Panc1 (cell line): ENCODE results near the gene GPD1. TPM values are rescaled to one million over a fixed set of nuclear protein-coding genes. Genes with fewer than 3 reads are reported as not detected.

Experiments used
- ATAC-seq: fragments of 200-7000 bp; cut with Tn5 transposase; 2 replicates; pipeline ENCODE4 v1.9.1; 2020; ENCODE audit warnings: mild to moderate bottlenecking, moderate library complexity
- BruUV-seq: library from RNA; stranded (reverse); fragments of 400-500 nt; replicated peaks from 2 replicates; lab custom pipeline; 2021; lab: Mats Ljungman, UMichigan
- CTCF ChIA-PET: fragments of 300-600 bp; sonication (Branson Sonifier 250); formaldehyde crosslinking; loops from one replicate; lab custom pipeline; 2022; ENCODE audit warnings: antibody characterized with exemption; lab: Charles Lee
- POLR2A ChIA-PET: fragments of 300-600 bp; sonication (Branson Sonifier 250); formaldehyde crosslinking; loops from one replicate; lab custom pipeline; 2022; ENCODE audit warnings: antibody characterized with exemption; lab: Charles Lee
- DNase-seq: peaks from one replicate; pipeline ENCODE4 v3.0.0-alpha.2; 2010; ENCODE audit warnings: low read depth, low spot score
- H3K27ac ChIP-seq: 2 replicates; pipeline ENCODE4 v1.5.1; 2011; ENCODE audit warnings: mild to moderate bottlenecking, low read length, inconsistent platforms
- H3K27me3 ChIP-seq: fragments of 200-500 bp; sonication (Bioruptor generic); 2 replicates; pipeline ENCODE4 v1.6.0; 2014; ENCODE audit warnings: low read length, inconsistent platforms; ENCODE audit not compliant: control insufficient read depth, insufficient read depth
- H3K36me3 ChIP-seq: fragments of 200-500 bp; sonication (Bioruptor generic); 2 replicates; pipeline ENCODE4 v1.5.1; 2014; ENCODE audit warnings: inconsistent platforms, mild to moderate bottlenecking, low read length, moderate library complexity; ENCODE audit not compliant: control insufficient read depth, insufficient read depth
- H3K4me1 ChIP-seq: 2 replicates; pipeline ENCODE4 v1.5.1; 2011; ENCODE audit warnings: inconsistent platforms, mild to moderate bottlenecking, low read length, moderate library complexity; ENCODE audit not compliant: control insufficient read depth, insufficient read depth
- H3K4me3 ChIP-seq, 2 experiments: 2 replicates each; pipeline ENCODE4 v1.5.1; 2011 to 2012; ENCODE audit warnings: low read depth in 2 of 2, low read length in 2 of 2, mild to moderate bottlenecking in 2 of 2, inconsistent platforms in 1 of 2, moderate library complexity in 1 of 2
- H3K9me3 ChIP-seq: fragments of 200-500 bp; sonication (Bioruptor generic); 2 replicates; pipeline ENCODE4 v1.5.1; 2014; ENCODE audit warnings: low read depth, mild to moderate bottlenecking, inconsistent platforms, low read length, moderate library complexity; ENCODE audit not compliant: control insufficient read depth, insufficient read depth
- POLR2AphosphoS5 ChIP-seq: IDR thresholded peaks from 2 replicates; pipeline ENCODE4 v1.6.1; 2012; ENCODE audit warnings: mild to moderate bottlenecking, low read depth, low read length, moderate library complexity
- SIN3A ChIP-seq: IDR thresholded peaks from 2 replicates; pipeline ENCODE4 v1.6.1; 2012; ENCODE audit warnings: low read depth, mild to moderate bottlenecking, low read length, moderate library complexity, borderline replicate concordance; ENCODE audit not compliant: insufficient read depth
- TCF7L2 ChIP-seq: IDR thresholded peaks from 2 replicates; pipeline ENCODE4 v1.6.1; 2011; ENCODE audit warnings: mild to moderate bottlenecking, low read depth, low read length, inconsistent platforms
- in situ Hi-C: cut with HindIII; loops from 2 replicates; pipeline ENCODE4 v1.10.0; 2016; ENCODE audit warnings: low sequenced_read_pairs, low pct_unique_long_range_greater_than_20kb
- intact Hi-C: fragments of 100-400 bp; cut with micrococcal nuclease; formaldehyde crosslinking; loops from one replicate; pipeline ENCODE4 v1.10.0; 2022; ENCODE audit not compliant: unreplicated experiment
- total RNA-seq: library from RNA; stranded (reverse); gene quantifications from one replicate; pipeline ENCODE4 v1.2.1, GENCODE V29; 2021; ENCODE audit not compliant: unreplicated experiment
- TF ChIP-seq, protein P1 (sequence below), 2 experiments: IDR thresholded peaks; 2 replicates each; pipeline ENCODE4 v1.6.1; 2011 to 2012; ENCODE audit warnings: low read depth in 2 of 2, control low read depth in 1 of 2, low read length in 1 of 2, mild to moderate bottlenecking in 1 of 2, moderate library complexity in 1 of 2; ENCODE audit not compliant: insufficient read depth in 1 of 2
- TF ChIP-seq, protein P2 (sequence below): fragments of 450-650 bp; IDR thresholded peaks from 2 replicates; pipeline ENCODE4 v1.5.1; 2017; ENCODE audit warnings: mild to moderate bottlenecking

The GPD1 gene
- total RNA-seq, 1 experiment from 2014 or later = 0.28 TPM

DNA sequence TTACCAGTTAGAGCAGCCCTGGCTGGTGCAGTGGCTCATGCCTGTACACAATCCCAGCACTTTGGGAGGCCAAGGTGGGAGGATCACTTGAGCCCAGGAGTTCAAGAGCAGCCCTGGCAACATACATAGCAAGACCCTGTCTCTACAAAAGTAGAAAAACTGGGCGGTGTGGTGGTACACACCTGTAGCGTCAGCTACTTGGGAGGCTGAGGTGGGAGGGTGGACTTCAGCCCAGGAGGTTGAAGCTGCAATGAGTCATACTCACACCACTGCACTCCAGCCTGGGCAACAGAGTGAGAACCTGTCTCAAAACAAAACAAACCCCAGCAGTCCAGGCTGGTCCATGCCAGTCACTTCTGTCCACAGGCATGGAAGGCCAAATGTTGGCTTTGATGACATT, 15.6 kb downstream of the GPD1 start:
- in situ Hi-C loops (no loop called here), intact Hi-C loops (no loop called here)
- Histone ChIP-seq H3K27ac (no peak overlapping the region), H3K4me3 (no peak overlapping the region), H3K4me1 (no peaks in the 10 kb centered on the region), H3K27me3 (no peaks in the 10 kb centered on the region), H3K36me3 (no peaks in the 10 kb centered on the region; the same call in 1 of the 2 replicates), H3K9me3 (no peaks in the 10 kb centered on the region)
- no TSS peak for BruUV-seq
- ATAC-seq (no peak), DNase-seq (no peak)
- CTCF ChIA-PET = no interaction called here
- TF ChIP-seq, protein P1, sequence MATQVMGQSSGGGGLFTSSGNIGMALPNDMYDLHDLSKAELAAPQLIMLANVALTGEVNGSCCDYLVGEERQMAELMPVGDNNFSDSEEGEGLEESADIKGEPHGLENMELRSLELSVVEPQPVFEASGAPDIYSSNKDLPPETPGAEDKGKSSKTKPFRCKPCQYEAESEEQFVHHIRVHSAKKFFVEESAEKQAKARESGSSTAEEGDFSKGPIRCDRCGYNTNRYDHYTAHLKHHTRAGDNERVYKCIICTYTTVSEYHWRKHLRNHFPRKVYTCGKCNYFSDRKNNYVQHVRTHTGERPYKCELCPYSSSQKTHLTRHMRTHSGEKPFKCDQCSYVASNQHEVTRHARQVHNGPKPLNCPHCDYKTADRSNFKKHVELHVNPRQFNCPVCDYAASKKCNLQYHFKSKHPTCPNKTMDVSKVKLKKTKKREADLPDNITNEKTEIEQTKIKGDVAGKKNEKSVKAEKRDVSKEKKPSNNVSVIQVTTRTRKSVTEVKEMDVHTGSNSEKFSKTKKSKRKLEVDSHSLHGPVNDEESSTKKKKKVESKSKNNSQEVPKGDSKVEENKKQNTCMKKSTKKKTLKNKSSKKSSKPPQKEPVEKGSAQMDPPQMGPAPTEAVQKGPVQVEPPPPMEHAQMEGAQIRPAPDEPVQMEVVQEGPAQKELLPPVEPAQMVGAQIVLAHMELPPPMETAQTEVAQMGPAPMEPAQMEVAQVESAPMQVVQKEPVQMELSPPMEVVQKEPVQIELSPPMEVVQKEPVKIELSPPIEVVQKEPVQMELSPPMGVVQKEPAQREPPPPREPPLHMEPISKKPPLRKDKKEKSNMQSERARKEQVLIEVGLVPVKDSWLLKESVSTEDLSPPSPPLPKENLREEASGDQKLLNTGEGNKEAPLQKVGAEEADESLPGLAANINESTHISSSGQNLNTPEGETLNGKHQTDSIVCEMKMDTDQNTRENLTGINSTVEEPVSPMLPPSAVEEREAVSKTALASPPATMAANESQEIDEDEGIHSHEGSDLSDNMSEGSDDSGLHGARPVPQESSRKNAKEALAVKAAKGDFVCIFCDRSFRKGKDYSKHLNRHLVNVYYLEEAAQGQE (IDR thresholded peaks at IDR 0.05; ENCODE audit: insufficient read depth in 1 of 2, low read depth in 2 of 2, low read length in 1 of 2) = no peak
- TF ChIP-seq, protein P2, sequence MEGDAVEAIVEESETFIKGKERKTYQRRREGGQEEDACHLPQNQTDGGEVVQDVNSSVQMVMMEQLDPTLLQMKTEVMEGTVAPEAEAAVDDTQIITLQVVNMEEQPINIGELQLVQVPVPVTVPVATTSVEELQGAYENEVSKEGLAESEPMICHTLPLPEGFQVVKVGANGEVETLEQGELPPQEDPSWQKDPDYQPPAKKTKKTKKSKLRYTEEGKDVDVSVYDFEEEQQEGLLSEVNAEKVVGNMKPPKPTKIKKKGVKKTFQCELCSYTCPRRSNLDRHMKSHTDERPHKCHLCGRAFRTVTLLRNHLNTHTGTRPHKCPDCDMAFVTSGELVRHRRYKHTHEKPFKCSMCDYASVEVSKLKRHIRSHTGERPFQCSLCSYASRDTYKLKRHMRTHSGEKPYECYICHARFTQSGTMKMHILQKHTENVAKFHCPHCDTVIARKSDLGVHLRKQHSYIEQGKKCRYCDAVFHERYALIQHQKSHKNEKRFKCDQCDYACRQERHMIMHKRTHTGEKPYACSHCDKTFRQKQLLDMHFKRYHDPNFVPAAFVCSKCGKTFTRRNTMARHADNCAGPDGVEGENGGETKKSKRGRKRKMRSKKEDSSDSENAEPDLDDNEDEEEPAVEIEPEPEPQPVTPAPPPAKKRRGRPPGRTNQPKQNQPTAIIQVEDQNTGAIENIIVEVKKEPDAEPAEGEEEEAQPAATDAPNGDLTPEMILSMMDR = no peak
- TF ChIP-seq TCF7L2 (no peak), SIN3A (no peak), POLR2AphosphoS5 (no peak)
- POLR2A ChIA-PET = no interaction called here

DNA sequence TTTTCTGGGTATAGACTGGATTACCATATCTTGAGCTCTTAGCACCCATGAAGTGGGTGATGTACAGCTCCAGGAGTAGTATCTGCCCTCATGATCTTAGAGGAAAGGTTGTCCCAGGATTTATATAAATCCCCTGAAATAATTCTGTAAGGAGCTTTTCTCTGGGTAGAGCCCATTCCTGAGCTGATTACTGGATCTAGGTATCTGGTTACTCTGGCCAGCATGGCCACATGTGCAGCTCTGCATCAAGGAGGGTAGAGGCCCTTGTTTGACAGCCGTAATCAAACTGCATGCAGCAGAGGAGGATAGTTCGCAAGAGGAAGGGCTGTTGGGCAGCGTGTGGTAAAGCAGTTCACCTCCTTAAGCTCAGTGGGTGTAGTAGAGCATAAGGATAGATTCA, 16.7 kb downstream of the GPD1 start:
- Histone ChIP-seq H3K9me3 (no peaks in the 10 kb centered on the region), H3K27me3 (no peaks in the 10 kb centered on the region), H3K4me3 (no peak overlapping the region), H3K27ac (no peak overlapping the region), H3K36me3 (no peaks in the 10 kb centered on the region; the same call in 1 of the 2 replicates), H3K4me1 (no peaks in the 10 kb centered on the region)
- ATAC-seq (no peak), DNase-seq (no peak)
- CTCF ChIA-PET = no interaction called here
- no TSS peak for BruUV-seq
- intact Hi-C loops = no loop called here
- in situ Hi-C loops = no loop called here
- POLR2A ChIA-PET = no interaction called here
- TF ChIP-seq, protein P1 (IDR thresholded peaks at IDR 0.05; ENCODE audit: insufficient read depth in 1 of 2, low read depth in 2 of 2, low read length in 1 of 2) = no peak
- TF ChIP-seq, protein P2 = no peak
